Spleen (tissue), 7 donors: ENCODE data around the gene SORBS1.

Experiments used
- CTCF ChIP-seq, 11 experiments: fragments of 200-600 bp in 7 of 11; fragments of 450-650 bp in 4 of 11; sonication (generic) in 4 of 11; IDR thresholded peaks in 8 of 11; conservative IDR thresholded peaks in 3 of 11; 1 replicate in 7 of 11; 2 replicates in 4 of 11; pipeline versions ENCODE4 v1.4.0 to v1.8.0; 2016 to 2021; ENCODE audit warnings: antibody characterized with exemption in 11 of 11, inconsistent platforms in 4 of 11, mild to moderate bottlenecking in 1 of 11
- POLR2A ChIP-seq, 3 donors: fragments of 450-650 bp; IDR thresholded peaks; one replicate each; pipeline ENCODE4 v1.5.1; 2017; ENCODE audit warnings: antibody characterized with exemption in 3 of 3, mild to moderate bottlenecking in 1 of 3
- POLR2AphosphoS5 ChIP-seq, 3 donors: sonication (generic); formaldehyde crosslinking; IDR thresholded peaks; one replicate each; pipeline ENCODE4 v1.5.1; 2017; ENCODE audit warnings: antibody characterized with exemption in 3 of 3
- donor health status: DM: no; HTN: no; CAD: no; lungs with moderate emphysema.
- donor health status: DM: no; HTN: no; CAD: no.
- donor health status: DM: no; HTN: no; CAD: no.

GRCh38 chr10:95315509-95315908, 245.7 kb downstream of the SORBS1 start:
- TF ChIP-seq CTCF (IDR thresholded peaks at IDR 0.05 in 8 of 11, conservative IDR thresholded peaks at IDR 0.05 in 3 of 11) (no peak), POLR2A (IDR thresholded peaks at IDR 0.05) (no peak), POLR2AphosphoS5 (IDR thresholded peaks at IDR 0.05) (no peak)
